Measurements from ENCODE around the gene CFDP1.
"Not testable (repeated sequence)": the region's sequence is repeated elsewhere in the genome, so short reads cannot be mapped to it uniquely, and the experiment has no call there.

Gene CFDP1

GRCh38 chr16:75288181-75288580 lies 145.1 kb downstream of the CFDP1 start:
- no peak for DNase-seq

GRCh38 chr16:75287708-75288107 lies 145.6 kb downstream of the CFDP1 start:
- no peak for DNase-seq

GRCh38 chr16:75286389-75286788 lies 146.9 kb downstream of the CFDP1 start:
- DNase-seq: no peak

GRCh38 chr16:75282466-75283281 lies 150.6 kb downstream of the CFDP1 start:
- peak; percentile 44 for DNase-seq

GRCh38 chr16:75281826-75282225 lies 151.5 kb downstream of the CFDP1 start:
- no peak for DNase-seq

GRCh38 chr16:75281009-75281408 lies 152.3 kb downstream of the CFDP1 start:
- not testable (repeated sequence) for DNase-seq

- no peak for DNase-seq
These were observed 152.9 kb downstream of the CFDP1 start for GRCh38 chr16:75280331-75280804.

- DNase-seq: no peak
These were observed 154.0 kb downstream of the CFDP1 start for GRCh38 chr16:75279305-75279704.

- DNase-seq: peak; percentile 54
These were observed 160.0 kb downstream of the CFDP1 start for GRCh38 chr16:75273054-75273925.

GRCh38 chr16:75272629-75273028 lies 160.7 kb downstream of the CFDP1 start:
- not testable (repeated sequence) for DNase-seq

- no peak for DNase-seq
These were observed 161.2 kb downstream of the CFDP1 start for GRCh38 chr16:75272097-75272551.

GRCh38 chr16:75271441-75272096 lies 161.7 kb downstream of the CFDP1 start:
- DNase-seq: no peak

GRCh38 chr16:75269358-75269757 lies 163.9 kb downstream of the CFDP1 start:
- DNase-seq: not testable (repeated sequence)

GRCh38 chr16:75267631-75268264 lies 165.6 kb downstream of the CFDP1 start:
- no peak for DNase-seq

- no peak for DNase-seq
These were observed 166.3 kb downstream of the CFDP1 start for GRCh38 chr16:75266738-75267630.

GRCh38 chr16:75265911-75266701 lies 167.2 kb downstream of the CFDP1 start:
- peak; percentile 69 for DNase-seq

- DNase-seq: no peak
These were observed 168.0 kb downstream of the CFDP1 start for GRCh38 chr16:75264999-75265910.

- DNase-seq: no peak
These were observed 168.8 kb downstream of the CFDP1 start for GRCh38 chr16:75264457-75264998.

- no peak for DNase-seq
These were observed 169.3 kb downstream of the CFDP1 start for GRCh38 chr16:75263963-75264445.

Measured in fibroblast of upper back skin (primary cell).